Keratinocyte (primary cell): Measurements from ENCODE around the gene CCNK. TPM values are rescaled to one million over a fixed set of nuclear protein-coding genes. Genes with fewer than 3 reads are reported as not detected.

Source experiments
- DNase-seq: peaks from one replicate; pipeline ENCODE4 v3.0.0-alpha.2; 2011; ENCODE audit warnings: low read depth, missing footprints, low spot score
- FAIRE-seq: peaks from 2 replicates; lab custom pipeline; 2011; peaks lifted over from hg19 to GRCh38; lab: Jason Lieb, UNC
- H2AFZ ChIP-seq: 2 replicates; pipeline ENCODE4 v1.6.0; 2012; ENCODE audit warnings: low read length, control low read depth, inconsistent platforms; ENCODE audit not compliant: control insufficient read depth
- H3K27ac ChIP-seq: 2 replicates; pipeline ENCODE4 v1.5.1; 2011; ENCODE audit warnings: low read length; ENCODE audit not compliant: control insufficient read depth, insufficient read depth
- H3K27me3 ChIP-seq: 3 replicates; pipeline ENCODE4 v1.6.0; 2011; ENCODE audit warnings: low read length; ENCODE audit not compliant: control insufficient read depth, insufficient read depth; ENCODE audit errors: extremely low read depth
- H3K36me3 ChIP-seq, 2 experiments: 2 replicates in 1 of 2; 3 replicates in 1 of 2; pipeline ENCODE4 v1.5.1; 2011; ENCODE audit warnings: low read length in 2 of 2, mild to moderate bottlenecking in 1 of 2; ENCODE audit not compliant: control insufficient read depth in 2 of 2, insufficient read depth in 2 of 2; ENCODE audit errors: extremely low read depth in 1 of 2
- H3K4me1 ChIP-seq: 3 replicates; pipeline ENCODE4 v1.5.1; 2011; ENCODE audit warnings: low read length; ENCODE audit not compliant: control insufficient read depth, insufficient read depth; ENCODE audit errors: extremely low read depth
- H3K4me2 ChIP-seq: 3 replicates; pipeline ENCODE4 v1.6.0; 2011; ENCODE audit warnings: low read depth, low read length; ENCODE audit not compliant: control insufficient read depth, insufficient read depth; ENCODE audit errors: extremely low read depth
- H3K4me3 ChIP-seq, 3 experiments: fragments of 200-600 bp in 1 of 3; sonication (generic) in 1 of 3; 2 replicates in 2 of 3; 3 replicates in 1 of 3; pipeline ENCODE4 v1.5.1; 2011 to 2016; ENCODE audit warnings: low read length in 3 of 3, mild to moderate bottlenecking in 3 of 3, control low read depth in 2 of 3, inconsistent platforms in 1 of 3, low read depth in 1 of 3, mixed read lengths in 1 of 3, mixed run types in 1 of 3, moderate library complexity in 1 of 3; ENCODE audit not compliant: control insufficient read depth in 2 of 3, insufficient read depth in 2 of 3; ENCODE audit errors: extremely low read depth in 1 of 3
- H3K79me2 ChIP-seq: 2 replicates; pipeline ENCODE4 v1.6.0; 2012; ENCODE audit warnings: low read length; ENCODE audit not compliant: control insufficient read depth, insufficient read depth
- H3K9ac ChIP-seq: 3 replicates; pipeline ENCODE4 v1.6.0; 2011; ENCODE audit warnings: low read length; ENCODE audit not compliant: control insufficient read depth, insufficient read depth; ENCODE audit errors: extremely low read depth
- H3K9me1 ChIP-seq: 3 replicates; pipeline ENCODE4 v1.6.0; 2011; ENCODE audit warnings: low read length; ENCODE audit not compliant: control insufficient read depth, insufficient read depth; ENCODE audit errors: extremely low read depth
- H3K9me3 ChIP-seq: 2 replicates; pipeline ENCODE4 v1.5.1; 2012; ENCODE audit warnings: low read depth, low read length; ENCODE audit not compliant: control insufficient read depth
- H4K20me1 ChIP-seq: 3 replicates; pipeline ENCODE4 v1.6.0; 2011; ENCODE audit warnings: low read length; ENCODE audit not compliant: control insufficient read depth, insufficient read depth; ENCODE audit errors: extremely low read depth
- EZH2 ChIP-seq: IDR thresholded peaks from one replicate; pipeline ENCODE4 v1.6.1; 2012; ENCODE audit warnings: inconsistent platforms, mild to moderate bottlenecking, low read length, moderate library complexity
- dilution Hi-C: fragments of 300-500 bp; cut with MboI; formaldehyde crosslinking; loops from one replicate; pipeline ENCODE4 v1.7.0; 2020; ENCODE audit warnings: low sequenced_read_pairs; ENCODE audit not compliant: extremely low pct_ligation_motif_present
- polyA plus RNA-seq, 5 experiments: library from polyadenylated mRNA; depleted of rRNA in 3 of 5; stranded (reverse) in 3 of 5; stranded (forward) in 1 of 5; unstranded in 1 of 5; fragments of >200 nt; gene quantifications; 1 replicate in 1 of 5; 2 replicates in 3 of 5; 3 replicates in 1 of 5; pipeline versions ENCODE4 v1.2.1 to v1.2.3, GENCODE V29; 2011 to 2012; ENCODE audit warnings: missing spikeins in 2 of 5, low read depth in 1 of 5, low replicate concordance in 1 of 5
- TF ChIP-seq, protein P1 (sequence below), 3 experiments: IDR thresholded peaks in 1 of 3; conservative IDR thresholded peaks in 1 of 3; optimal IDR thresholded peaks in 1 of 3; 2 replicates in 2 of 3; 3 replicates in 1 of 3; pipeline versions ENCODE3 to v1.5.1; 2011; ENCODE audit warnings: low read length in 3 of 3, mild to moderate bottlenecking in 3 of 3, moderate library complexity in 2 of 3, control low read depth in 1 of 3, inconsistent platforms in 1 of 3; ENCODE audit not compliant: insufficient read depth in 2 of 3; ENCODE audit errors: extremely low read depth in 1 of 3

CCNK gene
- polyA plus RNA-seq, 1 donor (not counting 4 experiments of a cell fraction or from before 2014, with no cell fraction given) = 12.8 TPM

DNA sequence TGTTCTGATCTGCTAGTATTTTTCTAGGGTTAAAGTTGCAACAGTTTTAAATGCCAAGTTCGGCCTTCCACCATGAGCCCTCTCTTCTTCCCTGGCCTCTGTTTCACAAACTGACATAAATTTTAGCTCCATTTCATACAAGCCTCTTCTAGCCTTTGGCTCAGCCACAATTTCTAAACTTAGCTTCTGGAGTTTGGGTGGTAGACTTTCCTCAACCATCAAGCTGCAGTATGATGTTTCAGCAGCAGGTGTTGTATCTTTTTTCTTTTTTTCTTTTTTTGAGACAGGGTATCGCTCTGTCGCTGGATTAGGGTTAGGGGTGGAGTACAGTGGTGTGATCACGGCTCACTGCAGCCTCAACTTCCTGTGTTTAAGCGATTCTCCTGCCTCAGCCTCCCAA is 30.0 kb upstream of the CCNK start:
- Histone ChIP-seq H3K4me3 (no peak overlapping the region), H2AFZ (no peak overlapping the region), H3K4me2 (no peak overlapping the region), H3K27me3 (no peaks in the 10 kb centered on the region), H3K9me1 (no peaks in the 10 kb centered on the region), H3K79me2 (no peaks in the 10 kb centered on the region), H3K4me1 (peaks cover 8% of the 10 kb centered on the region), H3K27ac (no peak overlapping the region), H3K9ac (no peak overlapping the region), H4K20me1 (no peaks in the 10 kb centered on the region), H3K9me3 (no peaks in the 10 kb centered on the region), H3K36me3 (peaks cover 9 to 17% of the 10 kb centered on the region in 2 experiments)
- TF ChIP-seq, protein P1, sequence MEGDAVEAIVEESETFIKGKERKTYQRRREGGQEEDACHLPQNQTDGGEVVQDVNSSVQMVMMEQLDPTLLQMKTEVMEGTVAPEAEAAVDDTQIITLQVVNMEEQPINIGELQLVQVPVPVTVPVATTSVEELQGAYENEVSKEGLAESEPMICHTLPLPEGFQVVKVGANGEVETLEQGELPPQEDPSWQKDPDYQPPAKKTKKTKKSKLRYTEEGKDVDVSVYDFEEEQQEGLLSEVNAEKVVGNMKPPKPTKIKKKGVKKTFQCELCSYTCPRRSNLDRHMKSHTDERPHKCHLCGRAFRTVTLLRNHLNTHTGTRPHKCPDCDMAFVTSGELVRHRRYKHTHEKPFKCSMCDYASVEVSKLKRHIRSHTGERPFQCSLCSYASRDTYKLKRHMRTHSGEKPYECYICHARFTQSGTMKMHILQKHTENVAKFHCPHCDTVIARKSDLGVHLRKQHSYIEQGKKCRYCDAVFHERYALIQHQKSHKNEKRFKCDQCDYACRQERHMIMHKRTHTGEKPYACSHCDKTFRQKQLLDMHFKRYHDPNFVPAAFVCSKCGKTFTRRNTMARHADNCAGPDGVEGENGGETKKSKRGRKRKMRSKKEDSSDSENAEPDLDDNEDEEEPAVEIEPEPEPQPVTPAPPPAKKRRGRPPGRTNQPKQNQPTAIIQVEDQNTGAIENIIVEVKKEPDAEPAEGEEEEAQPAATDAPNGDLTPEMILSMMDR (optimal IDR thresholded peaks at IDR 0.05 in 1 of 3, IDR thresholded peaks at IDR 0.05 in 1 of 3, conservative IDR thresholded peaks at IDR 0.05 in 1 of 3; ENCODE audit: extremely low read depth in 1 of 3, insufficient read depth in 2 of 3, low read length in 3 of 3) = no peak
- no peak for TF ChIP-seq EZH2
- DNase-seq (no peak), FAIRE-seq (no peak)
- dilution Hi-C loops = no loop called here

DNA sequence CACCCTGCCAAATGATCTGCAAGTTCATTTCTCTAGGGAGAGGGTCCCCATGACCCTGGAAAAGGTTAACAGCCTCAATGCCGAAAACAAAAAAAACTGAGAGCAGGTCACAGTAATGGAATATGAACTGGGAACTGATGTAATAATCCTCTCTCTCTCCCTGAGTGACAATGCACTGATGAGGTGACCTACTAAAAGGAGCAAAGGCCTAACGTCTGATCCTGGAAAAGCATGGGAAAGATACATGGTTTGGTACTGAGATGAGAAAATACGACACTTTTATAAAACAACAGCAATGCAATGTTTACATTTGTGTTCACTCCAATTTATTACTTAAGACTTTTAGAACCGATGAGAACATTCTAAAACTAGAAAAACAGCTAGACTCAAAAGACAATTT is 28.2 kb upstream of the CCNK start:
- Histone ChIP-seq H3K4me3 (no peak overlapping the region), H3K36me3 (peaks cover 13 to 19% of the 10 kb centered on the region in 2 experiments), H3K4me2 (no peak overlapping the region), H3K27ac (no peak overlapping the region), H3K9me3 (no peaks in the 10 kb centered on the region), H3K79me2 (no peaks in the 10 kb centered on the region), H2AFZ (no peak overlapping the region), H3K27me3 (no peaks in the 10 kb centered on the region), H3K9me1 (no peaks in the 10 kb centered on the region), H3K4me1 (peaks cover under 1% of the 10 kb centered on the region), H3K9ac (no peak overlapping the region), H4K20me1 (no peaks in the 10 kb centered on the region)
- TF ChIP-seq, protein P1 (optimal IDR thresholded peaks at IDR 0.05 in 1 of 3, IDR thresholded peaks at IDR 0.05 in 1 of 3, conservative IDR thresholded peaks at IDR 0.05 in 1 of 3; ENCODE audit: extremely low read depth in 1 of 3, insufficient read depth in 2 of 3, low read length in 3 of 3) = no peak
- TF ChIP-seq EZH2 = no peak
- DNase-seq (no peak), FAIRE-seq (no peak)
- dilution Hi-C loops = no loop called here
